ENCODE results near the gene HAUS7. TPM values are rescaled to one million over a fixed set of nuclear protein-coding genes. Genes with fewer than 3 reads are reported as not detected.

HAUS7 gene
- polyA plus RNA-seq, 1 donor from 2014 or later, result 27.7 TPM

DNA sequence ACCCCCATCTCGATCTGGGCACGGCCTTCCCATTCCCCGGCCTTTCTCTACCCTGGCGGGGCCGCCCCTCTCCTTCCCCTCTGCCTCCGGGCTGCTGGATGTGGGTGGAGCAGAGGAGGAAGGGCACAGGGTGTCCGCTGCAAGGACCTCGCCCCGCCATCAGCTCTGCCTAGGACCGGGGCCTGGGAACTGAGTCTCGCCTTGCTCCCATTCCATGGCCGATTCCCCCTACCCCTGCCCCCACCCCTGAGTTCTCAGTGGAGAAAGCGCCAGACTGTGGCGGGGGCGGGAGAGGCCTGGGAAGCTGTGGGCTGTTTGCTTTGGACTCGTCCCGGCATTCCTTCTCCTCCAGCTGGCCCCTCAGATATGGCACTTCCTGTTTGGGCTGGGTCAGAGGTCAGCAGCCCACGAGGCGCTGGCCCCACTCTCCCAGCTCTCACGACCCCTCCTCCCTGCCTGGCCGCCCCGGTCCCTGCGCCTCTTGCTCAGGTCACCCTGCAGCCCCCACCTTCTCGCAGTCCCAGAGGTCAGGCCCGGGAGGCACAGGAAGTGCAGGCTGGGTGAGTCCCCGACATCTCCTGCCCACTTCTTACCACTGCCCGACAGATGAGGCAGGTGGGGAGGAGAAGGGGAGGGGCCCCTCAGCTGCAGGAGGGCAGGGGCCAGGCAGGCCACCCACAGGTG lies 18.0 kb upstream of the HAUS7 start:
- TF ChIP-seq SMC3 (conservative IDR thresholded peaks at IDR 0.05; ENCODE audit: poor library complexity), result no peak
- TF ChIP-seq RAD21 (conservative IDR thresholded peaks at IDR 0.05), result no peak
- TF ChIP-seq EZH2 (IDR thresholded peaks at IDR 0.05; ENCODE audit: borderline replicate concordance, insufficient read depth, low read length, poor library complexity, severe bottlenecking), result no peak
- no peak for TF ChIP-seq TAF1 (IDR thresholded peaks at IDR 0.05; ENCODE audit: low read depth)
- no peak for TF ChIP-seq MXI1 (conservative IDR thresholded peaks at IDR 0.05; ENCODE audit: poor library complexity, severe bottlenecking)
- TF ChIP-seq EP300 (conservative IDR thresholded peaks at IDR 0.05; ENCODE audit: poor library complexity, severe bottlenecking), result no peak
- Histone ChIP-seq H3K4me2 (ENCODE audit: low read length) (no peak overlapping the region), H3F3A (ENCODE audit: insufficient read depth, low read length, poor library complexity, severe bottlenecking) (no peaks in the 10 kb centered on the region), H2AFZ (ENCODE audit: low read depth, low read length) (no peak overlapping the region), H3K36me3 (ENCODE audit: insufficient read depth, low read length) (no peaks in the 10 kb centered on the region), H3K9ac (ENCODE audit: low read length) (no peak overlapping the region), H3K79me2 (replicated peaks; ENCODE audit: insufficient read depth, low read length) (no peaks in the 10 kb centered on the region), H3K27me3 (ENCODE audit: insufficient read depth, low read depth, low read length) (no peaks in the 10 kb centered on the region), H4K20me1 (ENCODE audit: insufficient read depth) (no peaks in the 10 kb centered on the region), H3K27ac (ENCODE audit: low read length) (no peak overlapping the region), H3K9me3 (ENCODE audit: low read length) (no peaks in the 10 kb centered on the region), H3K4me3 (ENCODE audit: low read length) (no peak overlapping the region), H3K9me2 (ENCODE audit: insufficient read depth, low read length) (no peaks in the 10 kb centered on the region)

DNA sequence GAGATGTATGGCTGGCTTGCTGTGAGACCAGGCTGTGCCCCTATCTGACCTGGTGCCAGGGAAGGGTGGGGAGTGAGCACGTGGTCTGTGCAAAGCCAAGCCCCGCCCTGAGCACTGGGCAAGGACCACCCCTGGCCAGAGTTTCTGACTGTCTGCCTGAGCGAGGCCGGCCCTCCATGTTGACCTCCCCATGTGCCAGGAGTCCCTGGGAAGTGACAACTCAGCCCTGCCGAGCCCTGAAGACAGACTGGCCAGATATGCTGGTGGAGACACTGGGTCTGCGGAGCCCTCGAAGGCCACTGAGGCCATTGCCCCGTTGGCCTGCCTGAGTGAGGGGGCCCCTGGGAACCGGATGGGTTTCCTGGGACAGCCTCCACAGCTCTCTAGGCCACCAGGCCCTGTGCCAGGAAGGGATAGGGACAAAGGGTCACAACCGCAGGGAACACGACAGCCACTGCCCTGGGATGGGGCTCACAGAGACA lies 17.3 kb upstream of the HAUS7 start:
- Histone ChIP-seq H4K20me1 (ENCODE audit: insufficient read depth) (no peaks in the 10 kb centered on the region), H3K9me3 (ENCODE audit: low read length) (no peaks in the 10 kb centered on the region), H2AFZ (ENCODE audit: low read depth, low read length) (no peak overlapping the region), H3K27me3 (ENCODE audit: insufficient read depth, low read depth, low read length) (no peaks in the 10 kb centered on the region), H3K9ac (ENCODE audit: low read length) (no peak overlapping the region), H3K4me3 (ENCODE audit: low read length) (no peak overlapping the region), H3F3A (ENCODE audit: insufficient read depth, low read length, poor library complexity, severe bottlenecking) (no peaks in the 10 kb centered on the region), H3K36me3 (ENCODE audit: insufficient read depth, low read length) (no peaks in the 10 kb centered on the region), H3K79me2 (replicated peaks; ENCODE audit: insufficient read depth, low read length) (no peaks in the 10 kb centered on the region), H3K4me2 (ENCODE audit: low read length) (no peak overlapping the region), H3K9me2 (ENCODE audit: insufficient read depth, low read length) (no peaks in the 10 kb centered on the region), H3K27ac (ENCODE audit: low read length) (no peak overlapping the region)
- TF ChIP-seq EP300 (conservative IDR thresholded peaks at IDR 0.05; ENCODE audit: poor library complexity, severe bottlenecking) (no peak), EZH2 (IDR thresholded peaks at IDR 0.05; ENCODE audit: borderline replicate concordance, insufficient read depth, low read length, poor library complexity, severe bottlenecking) (no peak), RAD21 (conservative IDR thresholded peaks at IDR 0.05) (no peak), SMC3 (conservative IDR thresholded peaks at IDR 0.05; ENCODE audit: poor library complexity) (no peak), MXI1 (conservative IDR thresholded peaks at IDR 0.05; ENCODE audit: poor library complexity, severe bottlenecking) (no peak), POLR2AphosphoS5 (IDR thresholded peaks at IDR 0.05) (no peak)
- TF ChIP-seq, protein P1, sequence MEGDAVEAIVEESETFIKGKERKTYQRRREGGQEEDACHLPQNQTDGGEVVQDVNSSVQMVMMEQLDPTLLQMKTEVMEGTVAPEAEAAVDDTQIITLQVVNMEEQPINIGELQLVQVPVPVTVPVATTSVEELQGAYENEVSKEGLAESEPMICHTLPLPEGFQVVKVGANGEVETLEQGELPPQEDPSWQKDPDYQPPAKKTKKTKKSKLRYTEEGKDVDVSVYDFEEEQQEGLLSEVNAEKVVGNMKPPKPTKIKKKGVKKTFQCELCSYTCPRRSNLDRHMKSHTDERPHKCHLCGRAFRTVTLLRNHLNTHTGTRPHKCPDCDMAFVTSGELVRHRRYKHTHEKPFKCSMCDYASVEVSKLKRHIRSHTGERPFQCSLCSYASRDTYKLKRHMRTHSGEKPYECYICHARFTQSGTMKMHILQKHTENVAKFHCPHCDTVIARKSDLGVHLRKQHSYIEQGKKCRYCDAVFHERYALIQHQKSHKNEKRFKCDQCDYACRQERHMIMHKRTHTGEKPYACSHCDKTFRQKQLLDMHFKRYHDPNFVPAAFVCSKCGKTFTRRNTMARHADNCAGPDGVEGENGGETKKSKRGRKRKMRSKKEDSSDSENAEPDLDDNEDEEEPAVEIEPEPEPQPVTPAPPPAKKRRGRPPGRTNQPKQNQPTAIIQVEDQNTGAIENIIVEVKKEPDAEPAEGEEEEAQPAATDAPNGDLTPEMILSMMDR (IDR thresholded peaks at IDR 0.05; ENCODE audit: poor library complexity, severe bottlenecking), result no peak
- TF ChIP-seq, protein P2, sequence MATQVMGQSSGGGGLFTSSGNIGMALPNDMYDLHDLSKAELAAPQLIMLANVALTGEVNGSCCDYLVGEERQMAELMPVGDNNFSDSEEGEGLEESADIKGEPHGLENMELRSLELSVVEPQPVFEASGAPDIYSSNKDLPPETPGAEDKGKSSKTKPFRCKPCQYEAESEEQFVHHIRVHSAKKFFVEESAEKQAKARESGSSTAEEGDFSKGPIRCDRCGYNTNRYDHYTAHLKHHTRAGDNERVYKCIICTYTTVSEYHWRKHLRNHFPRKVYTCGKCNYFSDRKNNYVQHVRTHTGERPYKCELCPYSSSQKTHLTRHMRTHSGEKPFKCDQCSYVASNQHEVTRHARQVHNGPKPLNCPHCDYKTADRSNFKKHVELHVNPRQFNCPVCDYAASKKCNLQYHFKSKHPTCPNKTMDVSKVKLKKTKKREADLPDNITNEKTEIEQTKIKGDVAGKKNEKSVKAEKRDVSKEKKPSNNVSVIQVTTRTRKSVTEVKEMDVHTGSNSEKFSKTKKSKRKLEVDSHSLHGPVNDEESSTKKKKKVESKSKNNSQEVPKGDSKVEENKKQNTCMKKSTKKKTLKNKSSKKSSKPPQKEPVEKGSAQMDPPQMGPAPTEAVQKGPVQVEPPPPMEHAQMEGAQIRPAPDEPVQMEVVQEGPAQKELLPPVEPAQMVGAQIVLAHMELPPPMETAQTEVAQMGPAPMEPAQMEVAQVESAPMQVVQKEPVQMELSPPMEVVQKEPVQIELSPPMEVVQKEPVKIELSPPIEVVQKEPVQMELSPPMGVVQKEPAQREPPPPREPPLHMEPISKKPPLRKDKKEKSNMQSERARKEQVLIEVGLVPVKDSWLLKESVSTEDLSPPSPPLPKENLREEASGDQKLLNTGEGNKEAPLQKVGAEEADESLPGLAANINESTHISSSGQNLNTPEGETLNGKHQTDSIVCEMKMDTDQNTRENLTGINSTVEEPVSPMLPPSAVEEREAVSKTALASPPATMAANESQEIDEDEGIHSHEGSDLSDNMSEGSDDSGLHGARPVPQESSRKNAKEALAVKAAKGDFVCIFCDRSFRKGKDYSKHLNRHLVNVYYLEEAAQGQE (IDR thresholded peaks at IDR 0.05; ENCODE audit: borderline replicate concordance), result no peak

Measured in neural cell (in vitro differentiated cells).